HepG2 (cell line): Measurements from ENCODE around the gene RAB6A. TPM values are rescaled to one million over a fixed set of nuclear protein-coding genes. Genes with fewer than 3 reads are reported as not detected.
A peak's percentile ranks its signal among the peaks of the same experiment; 100 is the strongest.

Experiments used
- ATAC-seq: fragments of 200-7000 bp; cut with Tn5 transposase; 3 replicates; pipeline ENCODE4 v1.9.1; 2020; ENCODE audit warnings: mild to moderate bottlenecking, moderate library complexity
- BruUV-seq: library from RNA; stranded (reverse); fragments of 400-500 nt; replicated peaks from 2 replicates; lab custom pipeline; 2021; lab: Mats Ljungman, UMichigan
- CTCF ChIA-PET: fragments of 300-600 bp; formaldehyde crosslinking; extraction: SDS; loops from one replicate; lab custom pipeline; 2021; ENCODE audit warnings: low total read pairs, inconsistent platforms, low intra/inter-chr PET ratio; lab: Yijun Ruan, JAX
- POLR2A ChIA-PET: fragments of 350-600 bp; sonication (Branson Sonifier 250); formaldehyde crosslinking; loops from one replicate; lab custom pipeline; 2020; ENCODE audit warnings: antibody characterized with exemption, inconsistent platforms; lab: Yijun Ruan, JAX
- DNase-seq: peaks from one replicate; pipeline ENCODE4 v3.0.0-alpha.2; 2015; ENCODE audit warnings: low spot score
- FAIRE-seq: peaks from 3 replicates; lab custom pipeline; 2011; peaks lifted over from hg19 to GRCh38; lab: Jason Lieb, UNC
- H2AFZ ChIP-seq: one replicate; pipeline ENCODE4 v1.6.1; 2011; ENCODE audit warnings: low read length, inconsistent platforms
- H3K27ac ChIP-seq: fragments of 300-600 bp; 3 replicates; pipeline ENCODE4 v1.8.0; 2011; ENCODE audit warnings: mixed run types, mild to moderate bottlenecking, mixed read lengths, low read length, inconsistent platforms; ENCODE audit not compliant: insufficient read depth; ENCODE audit errors: extremely low read length
- H3K27me3 ChIP-seq, 2 experiments: fragments of 200-600 bp in 1 of 2; 2 replicates in 1 of 2; 3 replicates in 1 of 2; pipeline versions ENCODE4 v1.6.0 to v1.8.0; 2011; ENCODE audit warnings: low read length in 2 of 2, mild to moderate bottlenecking in 2 of 2, moderate library complexity in 2 of 2, inconsistent platforms in 1 of 2; ENCODE audit not compliant: insufficient read depth in 2 of 2, control insufficient read depth in 1 of 2
- H3K36me3 ChIP-seq, 2 experiments: fragments of 200-600 bp in 1 of 2; replicated peaks in 1 of 2; 2 replicates in 1 of 2; 3 replicates in 1 of 2; pipeline versions ENCODE4 v1.5.1 to v1.8.0; 2011; ENCODE audit warnings: low read length in 2 of 2, inconsistent platforms in 1 of 2; ENCODE audit not compliant: insufficient read depth in 2 of 2, control insufficient read depth in 1 of 2
- H3K4me1 ChIP-seq: 2 replicates; pipeline ENCODE4 v1.5.1; 2012; ENCODE audit warnings: low read length, inconsistent platforms; ENCODE audit not compliant: insufficient read depth
- H3K4me2 ChIP-seq: 2 replicates; pipeline ENCODE4 v1.6.0; 2011; ENCODE audit warnings: low read depth, low read length, inconsistent platforms
- H3K4me3 ChIP-seq, 3 experiments: fragments of 200-600 bp in 1 of 3; sonication (generic), shearing (Covaris generic) in 1 of 3; replicated peaks in 1 of 3; 2 replicates each; pipeline ENCODE4 v1.5.1; 2011 to 2016; ENCODE audit warnings: low read length in 3 of 3, inconsistent platforms in 2 of 3, low read depth in 2 of 3, mild to moderate bottlenecking in 2 of 3, control low read depth in 1 of 3, mixed read lengths in 1 of 3; ENCODE audit not compliant: insufficient read depth in 1 of 3
- H3K79me2 ChIP-seq: one replicate; pipeline ENCODE4 v1.6.1; 2011; ENCODE audit warnings: low read length, inconsistent platforms; ENCODE audit not compliant: insufficient read depth
- H3K9ac ChIP-seq: 2 replicates; pipeline ENCODE4 v1.6.0; 2011; ENCODE audit warnings: mild to moderate bottlenecking, low read depth, low read length, inconsistent platforms; ENCODE audit not compliant: insufficient read depth
- H3K9me3 ChIP-seq: 2 replicates; pipeline ENCODE4 v1.5.1; 2012; ENCODE audit warnings: mild to moderate bottlenecking, low read length
- H4K20me1 ChIP-seq: 2 replicates; pipeline ENCODE4 v1.6.0; 2011; ENCODE audit warnings: inconsistent platforms, mild to moderate bottlenecking, low read length, moderate library complexity; ENCODE audit not compliant: insufficient read depth
- CBFB ChIP-seq: sonication (generic); formaldehyde crosslinking; IDR thresholded peaks from 2 replicates; pipeline ENCODE4 v1.4.0; 2020; ENCODE audit warnings: missing genetic modification reagents
- CEBPG ChIP-seq: IDR thresholded peaks from 2 replicates; pipeline ENCODE4 v1.6.1; 2016
- CREB1 ChIP-seq, 2 experiments: fragments of 450-650 bp in 1 of 2; IDR thresholded peaks; 2 replicates each; pipeline ENCODE4 v1.6.1; 2016 to 2017; ENCODE audit warnings: control low read depth in 1 of 2, mild to moderate bottlenecking in 1 of 2, missing compliant biosample characterization in 1 of 2, missing genetic modification characterization in 1 of 2
- EP300 ChIP-seq, 3 experiments: sonication (generic) in 1 of 3; formaldehyde crosslinking in 1 of 3; IDR thresholded peaks; 2 replicates each; pipeline versions ENCODE4 v1.5.1 to v1.6.1; 2011 to 2020; ENCODE audit warnings: low read depth in 2 of 3, low read length in 2 of 3, borderline replicate concordance in 1 of 3, improper control_type of control experiment in 1 of 3, mild to moderate bottlenecking in 1 of 3, missing genetic modification reagents in 1 of 3, moderate library complexity in 1 of 3
- HDAC6 ChIP-seq: fragments of 200-600 bp; sonication (generic); IDR thresholded peaks from 2 replicates; pipeline ENCODE4 v1.7.0; 2017; ENCODE audit warnings: mild to moderate bottlenecking, antibody characterized with exemption, low read length, low read depth
- HNF4A ChIP-seq: sonication (generic); formaldehyde crosslinking; IDR thresholded peaks from 2 replicates; pipeline ENCODE4 v1.4.0; 2020; ENCODE audit warnings: missing genetic modification reagents
- HNF4G ChIP-seq, 2 experiments: sonication (generic) in 1 of 2; formaldehyde crosslinking in 1 of 2; IDR thresholded peaks; 2 replicates each; pipeline versions ENCODE4 v1.4.0 to v1.6.1; 2011 to 2020; ENCODE audit warnings: borderline replicate concordance in 2 of 2, low read depth in 2 of 2, mild to moderate bottlenecking in 2 of 2, low read length in 1 of 2, missing genetic modification reagents in 1 of 2, moderate library complexity in 1 of 2
- HOXD1 ChIP-seq: sonication (generic); formaldehyde crosslinking; IDR thresholded peaks from 2 replicates; pipeline ENCODE4 v1.5.0; 2020; ENCODE audit warnings: missing genetic modification reagents
- NCOR1 ChIP-seq: fragments of 200-600 bp; sonication (generic); IDR thresholded peaks from 2 replicates; pipeline ENCODE4 v1.7.0; 2017; ENCODE audit warnings: antibody characterized with exemption, low read length, borderline replicate concordance
- SOX6 ChIP-seq, 2 experiments: fragments of 450-650 bp in 1 of 2; sonication (generic) in 1 of 2; formaldehyde crosslinking in 1 of 2; IDR thresholded peaks; 2 replicates each; pipeline versions ENCODE4 v1.4.0 to v1.6.1; 2017 to 2020; ENCODE audit warnings: antibody characterized with exemption in 1 of 2, mild to moderate bottlenecking in 1 of 2, missing genetic modification reagents in 1 of 2
- ZFP1 ChIP-seq: IDR thresholded peaks from 2 replicates; pipeline ENCODE4 v1.6.1; 2016
- ZNF282 ChIP-seq: fragments of 450-650 bp; IDR thresholded peaks from 2 replicates; pipeline ENCODE4 v1.6.1; 2018; ENCODE audit not compliant: partially characterized antibody
- WGBS: methylation state at CpG from one replicate; pipeline ENCODE4 v1.1.6; 2017; ENCODE audit warnings: low lambda C conversion rate; 5-methylcytosine and 5-hydroxymethylcytosine counted together
- in situ Hi-C: cut with HindIII; loops from 2 replicates; pipeline ENCODE4 v1.10.0; 2017; ENCODE audit warnings: low pct_unique_long_range_greater_than_20kb; ENCODE audit not compliant: extremely low pct_ligation_motif_present
- intact Hi-C: fragments of 100-400 bp; cut with micrococcal nuclease; formaldehyde crosslinking; loops from one replicate; pipeline ENCODE4 v1.10.0; 2022; ENCODE audit not compliant: unreplicated experiment
- polyA plus RNA-seq, 8 experiments: library from polyadenylated mRNA; depleted of rRNA in 3 of 8; stranded (reverse) in 7 of 8; unstranded in 1 of 8; fragments of >200 nt; fragmentation: Illumina TruSeq in 4 of 8; extraction: Trizol in 4 of 8; gene quantifications; 2 replicates each; pipeline versions ENCODE4 v1.2.1 to v1.2.3, GENCODE V29; 2011 to 2016; ENCODE audit warnings: low read depth in 4 of 8, missing spikeins in 1 of 8, mixed read lengths in 1 of 8; ENCODE audit not compliant: insufficient read depth in 1 of 8
- total RNA-seq, 5 experiments: library from RNA; depleted of rRNA; stranded (reverse); fragments of >200 nt; fragmentation: Illumina TruSeq; extraction: Trizol; gene quantifications; 2 replicates each; pipeline ENCODE4 v1.2.3, GENCODE V29; 2016; ENCODE audit warnings: low read depth in 1 of 5
- TF ChIP-seq, protein P1 (sequence below): sonication (generic); formaldehyde crosslinking; IDR thresholded peaks from 2 replicates; pipeline ENCODE4 v1.5.0; 2020; ENCODE audit warnings: missing genetic modification reagents
- TF ChIP-seq, protein P2 (sequence below): sonication (generic); formaldehyde crosslinking; IDR thresholded peaks from 2 replicates; pipeline ENCODE4 v1.5.1; 2020; ENCODE audit warnings: missing genetic modification reagents, mild to moderate bottlenecking, borderline replicate concordance

RAB6A gene
- total and polyA plus RNA-seq, 2 of the 13 experiments (the other 11 are each of a cell fraction or from before 2014, with no cell fraction given), result 74.3 to 121 TPM

DNA sequence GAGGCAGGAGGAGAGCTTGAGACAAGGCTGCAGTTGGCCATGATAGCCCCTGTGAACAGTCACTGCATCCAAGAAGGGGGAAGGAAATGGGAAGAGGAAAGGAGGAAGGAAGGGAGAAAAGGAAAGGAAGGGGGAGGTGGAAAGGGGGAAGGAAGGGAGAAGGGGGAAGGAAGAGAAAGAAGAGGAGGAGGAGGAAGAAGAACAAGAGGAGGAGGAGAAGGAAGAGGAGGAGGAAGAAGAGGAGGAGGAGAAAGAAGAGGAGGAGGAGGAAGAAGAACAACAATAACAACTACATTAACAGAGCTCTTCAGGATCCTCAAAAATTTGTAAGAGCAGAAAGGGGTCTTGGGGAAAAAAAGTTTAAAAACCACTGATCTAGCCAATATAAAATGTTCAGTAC lies 5.2 kb downstream of the RAB6A start:
- in situ Hi-C loops (no loop called here), intact Hi-C loops (no loop called here)
- no peaks in the 10 kb centered on the region; a peak in 1 of 5 replicates for H3K27me3 ChIP-seq
- ChIA-PET POLR2A (interaction anchor here (1.4 kb wide), 1 partner anchor 29 kb away, joined by 3 read pairs; no protein-coding TSS in a partner anchor), CTCF (no interaction called here)
- TF ChIP-seq EP300 (IDR thresholded peaks at IDR 0.05; ENCODE audit: low read depth in 2 of 2, low read length in 2 of 2) (no peak), EP300 (CRISPR knock-in tag; IDR thresholded peaks at IDR 0.05; ENCODE audit: borderline replicate concordance) (no peak), CBFB (CRISPR knock-in tag) (no peak), HDAC6 (no peak), ZNF282 (no peak), SOX6 (IDR thresholded peaks at IDR 0.05) (0 out of 2 replicates have a peak, but pooled peaks have one; percentile 46), SOX6 (CRISPR knock-in tag; IDR thresholded peaks at IDR 0.05) (no peak)
- no peak overlapping the region for H3K4me3 ChIP-seq
- H3K9me3 ChIP-seq, result no peaks in the 10 kb centered on the region
- no peak overlapping the region for H3K4me2 ChIP-seq
- DNase-seq (no peak), ATAC-seq (no peak), FAIRE-seq (no peak)
- peaks cover 76% of the 10 kb centered on the region for H3K4me1 ChIP-seq
- no peak overlapping the region for H2AFZ ChIP-seq
- H3K27ac ChIP-seq, result no peak overlapping the region
- H3K9ac ChIP-seq, result no peak overlapping the region
- H3K36me3 ChIP-seq, result peaks cover 0 to 6% of the 10 kb centered on the region in 2 experiments; a peak in 2 of 5 replicates
- peaks cover 94% of the 10 kb centered on the region for H3K79me2 ChIP-seq
- BruUV-seq, result no TSS peak
- H4K20me1 ChIP-seq, result peaks cover 39% of the 10 kb centered on the region

DNA sequence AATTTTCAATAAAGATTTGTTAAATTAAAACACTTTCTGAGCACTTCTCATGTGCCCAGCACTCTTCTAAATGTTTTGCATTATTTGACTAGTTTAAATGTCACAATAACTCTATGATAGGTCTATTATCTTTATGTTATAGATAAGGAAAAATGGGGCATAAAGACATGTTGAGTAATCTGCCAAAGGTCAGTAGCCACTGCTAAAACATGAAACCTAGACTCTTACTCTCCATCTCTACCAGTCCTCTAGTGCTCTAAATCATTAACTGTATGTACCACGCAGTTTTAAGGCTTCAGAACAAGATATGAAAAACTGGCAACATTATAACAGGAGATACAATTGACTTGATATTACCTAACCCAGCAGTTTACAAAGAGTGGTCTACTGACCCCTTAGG lies 6.9 kb downstream of the RAB6A start:
- FAIRE-seq (no peak), ATAC-seq (peak; percentile 68), DNase-seq (peak; percentile 43)
- POLR2A ChIA-PET, result no interaction called here
- H3K9ac ChIP-seq, result no peak overlapping the region
- CTCF ChIA-PET, result no interaction called here
- H3K4me2 ChIP-seq, result peak overlapping the region; percentile 21; the same call in 1 of the 2 replicates
- H3K79me2 ChIP-seq, result peaks cover 95% of the 10 kb centered on the region
- H3K9me3 ChIP-seq, result no peaks in the 10 kb centered on the region
- no TSS peak for BruUV-seq
- in situ Hi-C loops, result no loop called here
- peaks cover 33% of the 10 kb centered on the region for H4K20me1 ChIP-seq
- 47% methylated on average over 1 of the region's 1 CpG for WGBS
- H3K27ac ChIP-seq, result peak overlapping the region; percentile 46
- intact Hi-C loops, result no loop called here
- H3K4me1 ChIP-seq, result peaks cover 93% of the 10 kb centered on the region
- H3K36me3 ChIP-seq, result peaks cover 0 to 6% of the 10 kb centered on the region in 2 experiments; a peak in 2 of 5 replicates
- H3K27me3 ChIP-seq, result no peaks in the 10 kb centered on the region
- H3K4me3 ChIP-seq, result no peak overlapping the region
- H2AFZ ChIP-seq, result no peak overlapping the region
- TF ChIP-seq CEBPG (CRISPR knock-in tag) (peak; percentile 54; the same call in 1 of the 2 replicates), ZFP1 (CRISPR knock-in tag) (no peak), CREB1 (IDR thresholded peaks at IDR 0.05) (no peak), CREB1 (CRISPR knock-in tag; IDR thresholded peaks at IDR 0.05) (0 out of 2 replicates have a peak, but pooled peaks have one; percentile 18), HNF4A (CRISPR knock-in tag) (peak; percentile 39; the same call in 1 of the 2 replicates), HOXD1 (CRISPR knock-in tag) (no peak), NCOR1 (0 out of 2 replicates have a peak, but pooled peaks have one; percentile 19), HNF4G (IDR thresholded peaks at IDR 0.05; ENCODE audit: borderline replicate concordance, low read depth, low read length) (peak; percentile 43; the same call in 1 of the 2 replicates), HNF4G (CRISPR knock-in tag; IDR thresholded peaks at IDR 0.05; ENCODE audit: borderline replicate concordance, low read depth) (no peak), EP300 (IDR thresholded peaks at IDR 0.05; ENCODE audit: low read depth in 2 of 2, low read length in 2 of 2) (0 out of 4 replicates have a peak, but pooled peaks of 1 of the 2 experiments have one; percentile 8), EP300 (CRISPR knock-in tag; IDR thresholded peaks at IDR 0.05; ENCODE audit: borderline replicate concordance) (no peak)
- TF ChIP-seq, protein P1, sequence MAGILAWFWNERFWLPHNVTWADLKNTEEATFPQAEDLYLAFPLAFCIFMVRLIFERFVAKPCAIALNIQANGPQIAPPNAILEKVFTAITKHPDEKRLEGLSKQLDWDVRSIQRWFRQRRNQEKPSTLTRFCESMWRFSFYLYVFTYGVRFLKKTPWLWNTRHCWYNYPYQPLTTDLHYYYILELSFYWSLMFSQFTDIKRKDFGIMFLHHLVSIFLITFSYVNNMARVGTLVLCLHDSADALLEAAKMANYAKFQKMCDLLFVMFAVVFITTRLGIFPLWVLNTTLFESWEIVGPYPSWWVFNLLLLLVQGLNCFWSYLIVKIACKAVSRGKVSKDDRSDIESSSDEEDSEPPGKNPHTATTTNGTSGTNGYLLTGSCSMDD (CRISPR knock-in tag), result no peak
- TF ChIP-seq, protein P2, sequence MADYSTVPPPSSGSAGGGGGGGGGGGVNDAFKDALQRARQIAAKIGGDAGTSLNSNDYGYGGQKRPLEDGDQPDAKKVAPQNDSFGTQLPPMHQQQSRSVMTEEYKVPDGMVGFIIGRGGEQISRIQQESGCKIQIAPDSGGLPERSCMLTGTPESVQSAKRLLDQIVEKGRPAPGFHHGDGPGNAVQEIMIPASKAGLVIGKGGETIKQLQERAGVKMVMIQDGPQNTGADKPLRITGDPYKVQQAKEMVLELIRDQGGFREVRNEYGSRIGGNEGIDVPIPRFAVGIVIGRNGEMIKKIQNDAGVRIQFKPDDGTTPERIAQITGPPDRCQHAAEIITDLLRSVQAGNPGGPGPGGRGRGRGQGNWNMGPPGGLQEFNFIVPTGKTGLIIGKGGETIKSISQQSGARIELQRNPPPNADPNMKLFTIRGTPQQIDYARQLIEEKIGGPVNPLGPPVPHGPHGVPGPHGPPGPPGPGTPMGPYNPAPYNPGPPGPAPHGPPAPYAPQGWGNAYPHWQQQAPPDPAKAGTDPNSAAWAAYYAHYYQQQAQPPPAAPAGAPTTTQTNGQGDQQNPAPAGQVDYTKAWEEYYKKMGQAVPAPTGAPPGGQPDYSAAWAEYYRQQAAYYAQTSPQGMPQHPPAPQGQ (CRISPR knock-in tag), result no peak
